K562 (cell line): ENCODE results near the gene MUC22.

ENCODE experiments used
- GABPA ChIP-seq: fragments of 200-800 bp; sonication (Bioruptor generic); conservative IDR thresholded peaks from 2 replicates; pipeline ENCODE4 v1.6.1; 2016; ENCODE audit warnings: low read depth, missing genetic modification characterization, missing compliant biosample characterization
- ZNF140 ChIP-seq: fragments of 250-450 bp; sonication (Bioruptor Pico); IDR thresholded peaks from 2 replicates; pipeline ENCODE4 v1.8.0; 2021; ENCODE audit warnings: moderate library complexity, mild to moderate bottlenecking, inconsistent platforms
- ZNF165 ChIP-seq: fragments of 250-450 bp; sonication (Bioruptor Pico); IDR thresholded peaks from 2 replicates; pipeline ENCODE4 v1.4.0; 2020; ENCODE audit warnings: borderline replicate concordance
- ZNF699 ChIP-seq: fragments of 250-450 bp; sonication (Bioruptor Pico); IDR thresholded peaks from 2 replicates; pipeline ENCODE4 v1.8.0; 2021; ENCODE audit warnings: mild to moderate bottlenecking, moderate library complexity; ENCODE audit not compliant: insufficient replicate concordance
- TF ChIP-seq, protein P1 (sequence below): fragments of 150-350 bp; IDR thresholded peaks from 2 replicates; pipeline ENCODE4 v1.6.1; 2014; ENCODE audit warnings: low read depth, mild to moderate bottlenecking, low read length, borderline replicate concordance
- TF ChIP-seq, protein P2 (sequence below), 3 experiments: IDR thresholded peaks in 2 of 3; conservative IDR thresholded peaks in 1 of 3; 2 replicates each; pipeline ENCODE4 v1.5.1; 2011 to 2012; ENCODE audit warnings: low read length in 3 of 3, mild to moderate bottlenecking in 3 of 3, control low read depth in 2 of 3, improper control_type of control experiment in 1 of 3, inconsistent platforms in 1 of 3, low read depth in 1 of 3, mixed read lengths in 1 of 3, moderate library complexity in 1 of 3; ENCODE audit not compliant: insufficient read depth in 2 of 3

DNA sequence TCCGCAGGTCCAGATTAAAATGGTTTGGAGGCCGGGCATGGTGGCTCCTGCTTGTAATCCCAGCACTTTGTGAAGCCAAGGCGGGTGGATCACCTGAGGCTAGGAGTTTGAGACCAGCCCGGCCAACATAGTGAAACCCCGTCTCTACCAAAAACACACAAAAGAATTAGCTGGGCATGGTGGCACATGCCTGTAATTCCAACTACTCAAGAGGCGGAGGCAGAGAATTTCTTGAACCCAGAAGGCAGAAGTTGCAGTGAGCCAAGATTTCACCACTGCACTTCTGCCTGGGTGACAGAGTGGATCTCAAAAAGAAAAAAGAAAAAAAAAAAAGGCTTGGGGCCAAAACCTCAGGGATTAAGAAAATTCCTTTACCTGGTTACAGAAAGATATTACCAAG lies 71.6 kb downstream of the MUC22 start:
- TF ChIP-seq, protein P1, sequence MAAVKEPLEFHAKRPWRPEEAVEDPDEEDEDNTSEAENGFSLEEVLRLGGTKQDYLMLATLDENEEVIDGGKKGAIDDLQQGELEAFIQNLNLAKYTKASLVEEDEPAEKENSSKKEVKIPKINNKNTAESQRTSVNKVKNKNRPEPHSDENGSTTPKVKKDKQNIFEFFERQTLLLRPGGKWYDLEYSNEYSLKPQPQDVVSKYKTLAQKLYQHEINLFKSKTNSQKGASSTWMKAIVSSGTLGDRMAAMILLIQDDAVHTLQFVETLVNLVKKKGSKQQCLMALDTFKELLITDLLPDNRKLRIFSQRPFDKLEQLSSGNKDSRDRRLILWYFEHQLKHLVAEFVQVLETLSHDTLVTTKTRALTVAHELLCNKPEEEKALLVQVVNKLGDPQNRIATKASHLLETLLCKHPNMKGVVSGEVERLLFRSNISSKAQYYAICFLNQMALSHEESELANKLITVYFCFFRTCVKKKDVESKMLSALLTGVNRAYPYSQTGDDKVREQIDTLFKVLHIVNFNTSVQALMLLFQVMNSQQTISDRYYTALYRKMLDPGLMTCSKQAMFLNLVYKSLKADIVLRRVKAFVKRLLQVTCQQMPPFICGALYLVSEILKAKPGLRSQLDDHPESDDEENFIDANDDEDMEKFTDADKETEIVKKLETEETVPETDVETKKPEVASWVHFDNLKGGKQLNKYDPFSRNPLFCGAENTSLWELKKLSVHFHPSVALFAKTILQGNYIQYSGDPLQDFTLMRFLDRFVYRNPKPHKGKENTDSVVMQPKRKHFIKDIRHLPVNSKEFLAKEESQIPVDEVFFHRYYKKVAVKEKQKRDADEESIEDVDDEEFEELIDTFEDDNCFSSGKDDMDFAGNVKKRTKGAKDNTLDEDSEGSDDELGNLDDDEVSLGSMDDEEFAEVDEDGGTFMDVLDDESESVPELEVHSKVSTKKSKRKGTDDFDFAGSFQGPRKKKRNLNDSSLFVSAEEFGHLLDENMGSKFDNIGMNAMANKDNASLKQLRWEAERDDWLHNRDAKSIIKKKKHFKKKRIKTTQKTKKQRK, result no peak
- TF ChIP-seq GABPA (tag) (no peak), ZNF699 (CRISPR knock-in tag) (no peak), ZNF140 (CRISPR knock-in tag) (no peak), ZNF165 (no peak)
- TF ChIP-seq, protein P2, sequence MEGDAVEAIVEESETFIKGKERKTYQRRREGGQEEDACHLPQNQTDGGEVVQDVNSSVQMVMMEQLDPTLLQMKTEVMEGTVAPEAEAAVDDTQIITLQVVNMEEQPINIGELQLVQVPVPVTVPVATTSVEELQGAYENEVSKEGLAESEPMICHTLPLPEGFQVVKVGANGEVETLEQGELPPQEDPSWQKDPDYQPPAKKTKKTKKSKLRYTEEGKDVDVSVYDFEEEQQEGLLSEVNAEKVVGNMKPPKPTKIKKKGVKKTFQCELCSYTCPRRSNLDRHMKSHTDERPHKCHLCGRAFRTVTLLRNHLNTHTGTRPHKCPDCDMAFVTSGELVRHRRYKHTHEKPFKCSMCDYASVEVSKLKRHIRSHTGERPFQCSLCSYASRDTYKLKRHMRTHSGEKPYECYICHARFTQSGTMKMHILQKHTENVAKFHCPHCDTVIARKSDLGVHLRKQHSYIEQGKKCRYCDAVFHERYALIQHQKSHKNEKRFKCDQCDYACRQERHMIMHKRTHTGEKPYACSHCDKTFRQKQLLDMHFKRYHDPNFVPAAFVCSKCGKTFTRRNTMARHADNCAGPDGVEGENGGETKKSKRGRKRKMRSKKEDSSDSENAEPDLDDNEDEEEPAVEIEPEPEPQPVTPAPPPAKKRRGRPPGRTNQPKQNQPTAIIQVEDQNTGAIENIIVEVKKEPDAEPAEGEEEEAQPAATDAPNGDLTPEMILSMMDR (IDR thresholded peaks at IDR 0.05 in 2 of 3, conservative IDR thresholded peaks at IDR 0.05 in 1 of 3; ENCODE audit: insufficient read depth in 2 of 3, low read depth in 1 of 3, low read length in 3 of 3), result no peak
